Testis (tissue), 3 donors: ENCODE data around the gene PI4KA. TPM values are rescaled to one million over a fixed set of nuclear protein-coding genes. Genes with fewer than 3 reads are reported as not detected.
"Not testable (repeated sequence)": the region's sequence is repeated elsewhere in the genome, so short reads cannot be mapped to it uniquely, and the experiment has no call there.

Source experiments
- DNase-seq: peaks from one replicate; pipeline ENCODE4 v3.0.0-alpha.2; 2019
- H3K27ac ChIP-seq, 2 donors: fragments of 200-600 bp; sonication (generic); one replicate each; pipeline ENCODE4 v1.5.1; 2019
- H3K27me3 ChIP-seq: fragments of 200-600 bp; sonication (generic); one replicate; pipeline ENCODE4 v1.5.1; 2019
- H3K36me3 ChIP-seq: fragments of 200-600 bp; sonication (generic); one replicate; pipeline ENCODE4 v1.5.1; 2017; ENCODE audit warnings: low read depth; ENCODE audit errors: missing control alignments
- H3K4me1 ChIP-seq: fragments of 200-600 bp; sonication (generic); one replicate; pipeline ENCODE4 v1.5.1; 2019
- H3K4me3 ChIP-seq, 2 donors: fragments of 200-600 bp; sonication (generic); one replicate each; pipeline ENCODE4 v1.5.1; 2017 to 2019
- H3K9me3 ChIP-seq: fragments of 200-600 bp; sonication (generic); one replicate; pipeline ENCODE4 v1.5.1; 2017
- CTCF ChIP-seq, 3 experiments: fragments of 450-650 bp in 2 of 3; fragments of 200-600 bp in 1 of 3; sonication (generic) in 1 of 3; IDR thresholded peaks; one replicate each; pipeline ENCODE4 v1.5.1; 2016 to 2019; ENCODE audit warnings: antibody characterized with exemption in 3 of 3, mild to moderate bottlenecking in 2 of 3, moderate library complexity in 1 of 3
- POLR2A ChIP-seq: fragments of 450-650 bp; IDR thresholded peaks from one replicate; pipeline ENCODE4 v1.6.1; 2017; ENCODE audit warnings: antibody characterized with exemption, mild to moderate bottlenecking, moderate library complexity
- WGBS, 2 donors: methylation state at CpG; one replicate each; pipeline ENCODE4 v1.1.5; 2018; 5-methylcytosine and 5-hydroxymethylcytosine counted together
- intact Hi-C: fragments of 100-400 bp; cut with DNase I; formaldehyde crosslinking; loops from one replicate; pipeline ENCODE4 v1.15.1; 2023; ENCODE audit warnings: low total_unique reads
- polyA plus RNA-seq: library from polyadenylated mRNA; stranded (reverse); fragments of 350-450 nt; fragmentation: Illumina TruSeq; extraction: RNeasy Lipid Tissue Mini Kit (QIAGEN cat#74804); gene quantifications from one replicate; pipeline ENCODE4 v1.2.3, GENCODE V29; 2014; ENCODE audit warnings: low read depth, low replicate concordance; ENCODE audit not compliant: insufficient read depth
- total RNA-seq, 2 donors: library from RNA; depleted of rRNA; stranded (reverse); fragments of >200 nt; gene quantifications; one replicate each; pipeline ENCODE4 v1.2.3, GENCODE V29; 2016

The PI4KA gene
- total and polyA plus RNA-seq, 3 donors from 2014 or later = 124 to 196 (median 140) TPM

- no peaks in the 10 kb centered on the region for H3K36me3 ChIP-seq
- 89 to 94% methylated on average over 2 of the region's 2 CpGs for WGBS, 2 donors
- intact Hi-C loops = no loop called here
Measured at GRCh38 chr22:20677684-20678242, 180.8 kb downstream of the PI4KA start.

DNA sequence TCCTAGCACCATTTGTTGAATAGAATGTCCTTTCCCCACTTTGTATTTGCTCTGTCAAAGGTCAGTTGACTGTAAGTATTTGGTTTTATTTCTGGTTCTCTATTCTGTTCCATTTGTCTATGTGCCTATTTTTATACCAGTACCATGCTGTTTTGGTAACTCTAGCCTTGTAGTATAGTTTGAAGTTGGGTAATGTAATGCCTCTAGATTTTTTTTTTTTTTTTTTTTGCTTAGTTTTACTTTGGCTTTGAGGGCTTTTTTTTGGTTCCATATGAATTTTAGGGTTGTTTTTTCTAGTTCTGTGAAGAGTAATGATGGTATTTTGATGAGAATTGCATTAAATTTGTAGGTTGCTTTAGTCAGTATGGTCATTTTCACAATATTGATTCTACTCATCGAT lies 183.0 kb downstream of the PI4KA start:
- H3K27me3 ChIP-seq, H3K4me1 ChIP-seq, H3K4me3 ChIP-seq, H3K36me3 ChIP-seq, H3K27ac ChIP-seq, DNase-seq, H3K9me3 ChIP-seq, intact Hi-C loops: not testable (repeated sequence)
- 100% methylated on average over 1 of the region's 1 CpG for WGBS, 2 donors

More at GRCh38 chr22:20677684-20678242, 180.8 kb downstream of the PI4KA start:
- DNase-seq = no peak
- Histone ChIP-seq H3K9me3 (no peaks in the 10 kb centered on the region), H3K4me3 (no peak overlapping the region), H3K4me1 (no peaks in the 10 kb centered on the region), H3K27ac (no peak overlapping the region), H3K27me3 (no peaks in the 10 kb centered on the region)
- TF ChIP-seq CTCF (IDR thresholded peaks at IDR 0.05) (no peak), POLR2A (no peak)

DNA sequence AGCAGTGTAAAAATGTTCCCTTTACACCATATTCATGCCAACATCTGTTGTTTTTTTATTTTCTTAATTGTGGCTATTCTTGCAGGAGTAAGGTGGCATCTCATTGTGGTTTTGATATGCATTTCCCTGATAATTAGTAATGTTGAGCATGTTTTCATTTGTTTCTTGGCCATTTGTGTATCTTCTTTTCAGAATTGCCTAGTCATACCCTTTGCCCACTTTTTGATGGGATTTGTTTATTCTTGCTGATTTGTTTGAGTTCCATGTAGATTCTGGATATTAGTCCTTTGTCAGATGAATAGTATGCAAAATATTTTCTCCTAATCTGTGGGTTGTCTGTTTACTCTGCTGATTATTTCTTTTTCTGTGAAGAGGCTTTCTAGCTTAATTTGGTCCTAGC lies 183.6 kb downstream of the PI4KA start:
- no peaks in the 10 kb centered on the region for H3K36me3 ChIP-seq
- no peaks in the 10 kb centered on the region for H3K27me3 ChIP-seq
- H3K9me3 ChIP-seq = no peaks in the 10 kb centered on the region
- no peak overlapping the region for H3K27ac ChIP-seq
- intact Hi-C loops = no loop called here
- no peak for TF ChIP-seq CTCF (IDR thresholded peaks at IDR 0.05)
- TF ChIP-seq POLR2A = no peak
- H3K4me1 ChIP-seq = no peaks in the 10 kb centered on the region
- no peak for DNase-seq
- no peak overlapping the region for H3K4me3 ChIP-seq

GRCh38 chr22:20673295-20674195 lies 185.1 kb downstream of the PI4KA start:
- H3K4me3 ChIP-seq = no peak overlapping the region
- H3K36me3 ChIP-seq = no peaks in the 10 kb centered on the region
- WGBS, 2 donors = 72 to 79% methylated on average over 5 of the region's 5 CpGs
- intact Hi-C loops = no loop called here
- TF ChIP-seq CTCF (IDR thresholded peaks at IDR 0.05) = no peak
- no peak for TF ChIP-seq POLR2A
- DNase-seq = no peak
- H3K27me3 ChIP-seq = no peaks in the 10 kb centered on the region
- no peak overlapping the region for H3K27ac ChIP-seq
- H3K4me1 ChIP-seq = no peaks in the 10 kb centered on the region
- H3K9me3 ChIP-seq = no peaks in the 10 kb centered on the region

GRCh38 chr22:20672732-20673131 lies 185.9 kb downstream of the PI4KA start:
- H3K4me1 ChIP-seq = no peaks in the 10 kb centered on the region
- intact Hi-C loops = no loop called here
- H3K4me3 ChIP-seq = no peak overlapping the region
- no peaks in the 10 kb centered on the region for H3K27me3 ChIP-seq
- no peak overlapping the region for H3K27ac ChIP-seq
- no peaks in the 10 kb centered on the region for H3K9me3 ChIP-seq
- TF ChIP-seq POLR2A (no peak), CTCF (IDR thresholded peaks at IDR 0.05) (no peak)
- no peaks in the 10 kb centered on the region for H3K36me3 ChIP-seq
- no peak for DNase-seq
- 80 to 87% methylated on average over 3 of the region's 3 CpGs for WGBS, 2 donors
